NCI-H446 (cell line): Measurements from ENCODE around the gene RXRA.
A peak's percentile ranks its signal among the peaks of the same experiment; 100 is the strongest.
"Not testable (repeated sequence)": the region's sequence is repeated elsewhere in the genome, so short reads cannot be mapped to it uniquely, and the experiment has no call there.

Experiments used
- DNase-seq, 2 experiments: peaks; one replicate each; lab custom pipeline; 2025; lab: John Stamatoyannopoulos, UW

RXRA gene

GRCh38 chr9:134307674-134308638 lies 18.3 kb upstream of the RXRA start:
- DNase-seq: no peak

- not testable (repeated sequence) for DNase-seq
These were observed 17.5 kb upstream of the RXRA start for GRCh38 chr9:134308639-134309220.

GRCh38 chr9:134313470-134313869 lies 12.8 kb upstream of the RXRA start:
- DNase-seq: no peak

- no peak for DNase-seq
These were observed 12.0 kb upstream of the RXRA start for GRCh38 chr9:134314039-134314949.

- no peak for DNase-seq
These were observed 11.1 kb upstream of the RXRA start for GRCh38 chr9:134314950-134315715.

GRCh38 chr9:134315716-134316448 lies 10.4 kb upstream of the RXRA start:
- DNase-seq: no peak

- DNase-seq: peak in 1 of 2 experiments; percentile 50
These were observed 9.7 kb upstream of the RXRA start for GRCh38 chr9:134316449-134317160.

- DNase-seq: no peak
These were observed 8.9 kb upstream of the RXRA start for GRCh38 chr9:134317400-134317789.

- no peak for DNase-seq
These were observed 8.4 kb upstream of the RXRA start for GRCh38 chr9:134317790-134318414.

GRCh38 chr9:134318481-134318891 lies 7.8 kb upstream of the RXRA start:
- DNase-seq: no peak

GRCh38 chr9:134318941-134319305 lies 7.3 kb upstream of the RXRA start:
- DNase-seq: no peak

GRCh38 chr9:134319306-134320125 lies 6.7 kb upstream of the RXRA start:
- DNase-seq: no peak

- DNase-seq: peak in 1 of 2 experiments; percentile 4
These were observed 6.0 kb upstream of the RXRA start for GRCh38 chr9:134320126-134320867.

GRCh38 chr9:134320868-134321471 lies 5.3 kb upstream of the RXRA start:
- no peak for DNase-seq

GRCh38 chr9:134321531-134321930 lies 4.7 kb upstream of the RXRA start:
- no peak for DNase-seq

- no peak for DNase-seq
These were observed 4.1 kb upstream of the RXRA start for GRCh38 chr9:134321946-134322741.

GRCh38 chr9:134322781-134323241 lies 3.4 kb upstream of the RXRA start:
- no peak for DNase-seq
